GM12874 (cell line): ENCODE results near the gene NFATC1.

Source experiments
- TF ChIP-seq, protein P1 (sequence below): IDR thresholded peaks from 2 replicates; pipeline ENCODE4 v1.5.1; 2011; ENCODE audit warnings: low read depth, mild to moderate bottlenecking, control low read depth, low read length, moderate library complexity; ENCODE audit not compliant: insufficient read depth

NFATC1 gene

DNA sequence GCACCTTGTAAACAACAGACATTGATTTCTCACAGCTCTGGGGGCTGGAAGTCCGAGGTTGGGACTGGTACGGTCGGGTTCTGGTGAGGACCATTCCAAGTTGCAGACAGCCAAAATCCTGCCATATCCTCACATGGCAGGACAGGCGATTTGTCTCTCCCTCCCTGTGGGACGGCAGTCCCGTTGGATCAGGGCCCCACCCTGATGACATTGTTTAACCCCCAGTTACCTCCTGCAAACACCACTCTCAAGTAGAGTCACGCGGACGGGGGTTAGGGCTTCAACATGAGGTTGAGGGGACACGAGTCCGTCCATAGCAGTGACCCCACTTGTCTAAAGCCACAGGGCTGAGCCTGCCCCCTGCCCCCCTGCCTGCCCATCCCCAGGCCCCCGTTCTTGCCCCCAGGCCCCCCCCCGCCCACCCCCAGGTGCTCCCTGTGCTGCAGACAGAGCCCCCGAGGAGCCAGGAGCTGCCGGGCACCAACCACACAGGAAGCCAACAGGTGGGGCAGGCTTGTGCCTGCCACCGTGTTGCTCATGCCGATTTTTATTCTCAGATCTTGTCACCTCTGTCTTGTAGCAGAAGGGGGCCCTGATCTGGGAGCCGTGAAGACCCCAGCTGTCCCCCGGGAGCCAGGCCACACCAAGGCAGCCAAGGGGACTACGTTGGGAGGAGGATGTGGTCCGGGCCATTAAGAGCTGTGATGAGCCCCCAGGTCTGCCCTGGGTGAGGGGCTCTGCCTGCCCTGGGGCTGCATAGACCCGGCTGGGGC lies 82.2 kb downstream of the NFATC1 start:
- TF ChIP-seq, protein P1, sequence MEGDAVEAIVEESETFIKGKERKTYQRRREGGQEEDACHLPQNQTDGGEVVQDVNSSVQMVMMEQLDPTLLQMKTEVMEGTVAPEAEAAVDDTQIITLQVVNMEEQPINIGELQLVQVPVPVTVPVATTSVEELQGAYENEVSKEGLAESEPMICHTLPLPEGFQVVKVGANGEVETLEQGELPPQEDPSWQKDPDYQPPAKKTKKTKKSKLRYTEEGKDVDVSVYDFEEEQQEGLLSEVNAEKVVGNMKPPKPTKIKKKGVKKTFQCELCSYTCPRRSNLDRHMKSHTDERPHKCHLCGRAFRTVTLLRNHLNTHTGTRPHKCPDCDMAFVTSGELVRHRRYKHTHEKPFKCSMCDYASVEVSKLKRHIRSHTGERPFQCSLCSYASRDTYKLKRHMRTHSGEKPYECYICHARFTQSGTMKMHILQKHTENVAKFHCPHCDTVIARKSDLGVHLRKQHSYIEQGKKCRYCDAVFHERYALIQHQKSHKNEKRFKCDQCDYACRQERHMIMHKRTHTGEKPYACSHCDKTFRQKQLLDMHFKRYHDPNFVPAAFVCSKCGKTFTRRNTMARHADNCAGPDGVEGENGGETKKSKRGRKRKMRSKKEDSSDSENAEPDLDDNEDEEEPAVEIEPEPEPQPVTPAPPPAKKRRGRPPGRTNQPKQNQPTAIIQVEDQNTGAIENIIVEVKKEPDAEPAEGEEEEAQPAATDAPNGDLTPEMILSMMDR = no peak

DNA sequence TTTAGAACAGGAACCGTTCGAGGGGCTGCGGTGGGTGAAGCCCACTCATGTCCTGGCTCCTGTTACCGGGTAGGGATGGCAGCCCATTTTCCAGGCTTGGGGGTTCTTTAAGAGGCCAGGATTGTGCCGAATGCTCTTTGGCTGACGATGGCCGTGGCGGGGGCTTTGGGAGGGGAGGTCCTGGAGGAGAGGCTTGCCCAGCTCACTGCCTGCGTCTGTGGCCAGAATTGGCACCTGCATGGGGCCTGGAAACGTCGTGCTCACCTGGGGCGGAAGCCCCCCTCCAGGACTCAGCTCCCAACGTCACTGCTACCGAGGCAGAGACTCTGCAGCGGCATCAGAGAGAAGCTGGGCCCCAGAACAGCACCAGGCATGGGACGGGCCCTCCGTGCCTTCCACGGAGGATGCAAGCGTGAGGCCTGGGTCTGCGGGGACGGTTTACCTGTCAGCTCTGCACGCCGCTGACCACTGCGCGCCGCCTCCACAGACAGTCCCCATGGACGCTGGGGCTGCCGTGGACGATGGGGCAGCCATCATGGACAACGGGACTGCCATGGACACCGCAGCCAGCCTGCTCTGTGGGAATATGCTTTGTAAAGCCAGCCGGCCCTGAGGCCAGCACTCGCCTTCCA lies 82.9 kb downstream of the NFATC1 start:
- TF ChIP-seq, protein P1 = no peak

DNA sequence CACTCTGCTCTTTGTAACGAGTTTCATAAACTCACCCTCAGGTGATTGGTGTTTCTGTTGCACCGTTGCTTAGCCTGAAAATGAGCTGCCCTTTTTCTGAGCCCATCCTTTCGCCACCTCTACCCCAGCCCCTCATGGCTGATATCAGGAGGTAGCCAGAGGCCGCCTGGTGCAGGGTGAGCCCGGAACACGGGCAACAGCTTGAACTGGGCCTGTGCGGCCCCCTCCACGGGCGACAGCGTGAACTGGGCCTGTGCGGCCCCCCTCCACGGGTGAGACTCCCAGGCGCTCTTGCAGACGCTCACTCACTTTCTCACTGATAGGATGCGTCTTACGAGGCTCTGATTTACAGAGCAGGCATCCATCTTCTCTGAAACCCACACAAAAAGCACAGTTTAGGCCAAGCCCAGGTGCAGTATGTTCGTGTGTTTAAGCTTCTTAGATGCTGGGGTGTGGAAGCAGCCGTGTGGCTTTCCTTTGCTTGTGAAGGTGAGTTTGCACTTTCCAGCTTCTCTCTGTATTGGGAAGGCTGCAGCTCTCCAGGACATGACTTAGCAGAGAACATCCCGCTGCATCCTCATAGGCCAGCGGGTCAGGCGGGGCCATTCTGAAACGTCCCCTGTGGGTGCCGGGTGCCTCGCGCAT lies 83.5 kb downstream of the NFATC1 start:
- TF ChIP-seq, protein P1 = no peak

DNA sequence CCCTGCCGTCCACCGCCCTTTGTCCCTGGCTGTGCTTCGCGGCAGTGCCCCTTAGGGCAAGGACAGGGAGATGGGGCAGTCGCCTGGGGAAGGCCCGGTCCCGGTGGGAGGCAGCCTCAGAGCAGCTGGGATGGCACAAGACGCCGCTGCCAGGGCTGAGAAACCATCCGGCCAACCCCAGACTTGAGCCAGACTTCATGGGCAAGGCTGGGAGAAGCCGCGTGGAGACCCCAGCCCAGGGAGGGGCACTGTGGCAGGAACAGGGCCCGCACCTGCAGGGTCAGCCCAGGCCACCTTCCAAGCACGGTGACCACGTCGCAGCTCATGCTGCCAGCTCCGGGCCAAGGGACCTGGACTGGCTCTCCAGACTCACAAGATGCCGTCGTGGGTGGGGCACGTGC lies 84.0 kb downstream of the NFATC1 start:
- TF ChIP-seq, protein P1 = no peak

DNA sequence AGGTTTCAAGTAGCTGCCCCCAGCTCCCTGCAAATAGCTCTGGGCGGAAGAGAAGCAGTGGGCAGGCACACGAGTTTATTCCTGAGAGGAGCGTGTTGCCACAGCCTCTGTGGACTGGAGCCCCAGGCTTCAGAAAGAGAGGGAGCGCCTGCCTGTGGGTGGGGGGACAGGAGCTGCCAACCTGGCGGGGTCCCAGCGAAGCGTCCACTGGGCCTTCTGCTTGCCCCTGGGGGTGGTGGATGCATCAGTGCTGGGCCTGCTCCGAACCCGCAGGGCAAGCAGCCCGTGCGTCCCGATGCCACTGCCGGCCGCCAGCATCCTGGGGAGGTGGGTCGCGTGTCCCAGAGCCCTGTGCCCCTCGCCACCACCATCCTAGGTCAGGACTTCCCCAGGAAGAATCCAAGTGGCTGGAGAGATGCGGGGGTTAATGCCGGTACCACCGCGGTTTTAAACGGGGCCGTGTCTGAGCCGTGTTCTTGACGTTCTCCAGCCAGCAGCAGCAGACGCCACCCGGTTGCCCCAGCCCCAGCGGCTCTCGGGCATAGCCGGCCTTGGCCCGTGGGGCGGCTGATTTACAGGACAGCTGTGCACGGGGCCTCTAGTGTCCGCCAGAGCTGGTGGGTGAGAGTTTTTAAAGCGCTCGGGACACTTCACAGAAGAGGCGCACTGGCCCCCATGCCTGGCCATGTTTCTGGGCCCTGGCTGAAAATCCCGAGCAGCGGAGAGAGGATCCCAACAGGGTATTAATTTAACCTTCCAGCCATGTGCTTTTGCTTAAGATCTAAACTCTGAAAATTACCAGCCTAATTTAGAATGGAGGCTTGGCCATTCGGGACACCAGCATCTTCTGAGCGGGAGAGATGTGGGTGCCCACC lies 84.7 kb downstream of the NFATC1 start:
- TF ChIP-seq, protein P1 = no peak

DNA sequence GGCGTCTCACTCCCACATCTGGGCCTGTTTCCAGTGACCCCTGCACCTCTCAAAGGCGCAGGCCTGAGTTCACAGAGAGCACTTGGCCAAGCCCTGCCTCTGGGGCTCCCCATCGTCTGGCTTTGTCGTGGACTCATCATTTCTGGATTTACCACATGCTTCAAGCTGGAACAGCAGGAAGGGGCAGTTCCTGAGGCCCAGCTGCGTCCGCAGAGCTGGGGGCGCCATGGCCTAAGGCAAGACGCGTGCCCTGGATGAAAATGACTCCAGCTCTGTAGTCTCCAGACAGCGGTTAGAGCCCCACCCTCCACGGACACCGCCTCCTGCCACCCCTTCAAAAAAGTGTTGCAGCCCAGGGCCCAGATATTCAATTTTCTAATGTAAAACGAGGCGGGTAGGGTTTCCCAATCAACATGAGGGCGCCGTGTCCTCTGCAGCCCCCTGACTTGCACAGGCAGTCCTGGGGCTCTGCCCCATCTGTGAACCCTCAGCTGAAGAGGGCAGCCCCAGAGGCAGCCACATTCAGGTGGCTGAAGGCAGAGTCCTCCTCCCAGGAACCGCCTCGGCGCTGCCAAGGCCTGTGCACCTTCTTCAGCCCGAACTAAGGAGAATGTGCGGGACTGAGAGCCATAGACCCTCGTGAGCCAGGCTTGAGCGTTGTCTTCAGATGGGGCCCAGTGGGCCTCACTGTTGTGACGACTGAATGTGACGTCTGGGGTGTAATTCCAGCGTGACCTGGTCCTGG lies 85.5 kb downstream of the NFATC1 start:
- TF ChIP-seq, protein P1 = no peak
